DMS 273 treated with DMSO at 0.1 percent for 48 hours (cell line): ENCODE measurements around the gene NCKIPSD.
"Not testable (repeated sequence)": the region's sequence is repeated elsewhere in the genome, so short reads cannot be mapped to it uniquely, and the experiment has no call there.

Source experiments
- DNase-seq: peaks from one replicate; lab custom pipeline; 2025; lab: John Stamatoyannopoulos, UW

Gene NCKIPSD

DNA sequence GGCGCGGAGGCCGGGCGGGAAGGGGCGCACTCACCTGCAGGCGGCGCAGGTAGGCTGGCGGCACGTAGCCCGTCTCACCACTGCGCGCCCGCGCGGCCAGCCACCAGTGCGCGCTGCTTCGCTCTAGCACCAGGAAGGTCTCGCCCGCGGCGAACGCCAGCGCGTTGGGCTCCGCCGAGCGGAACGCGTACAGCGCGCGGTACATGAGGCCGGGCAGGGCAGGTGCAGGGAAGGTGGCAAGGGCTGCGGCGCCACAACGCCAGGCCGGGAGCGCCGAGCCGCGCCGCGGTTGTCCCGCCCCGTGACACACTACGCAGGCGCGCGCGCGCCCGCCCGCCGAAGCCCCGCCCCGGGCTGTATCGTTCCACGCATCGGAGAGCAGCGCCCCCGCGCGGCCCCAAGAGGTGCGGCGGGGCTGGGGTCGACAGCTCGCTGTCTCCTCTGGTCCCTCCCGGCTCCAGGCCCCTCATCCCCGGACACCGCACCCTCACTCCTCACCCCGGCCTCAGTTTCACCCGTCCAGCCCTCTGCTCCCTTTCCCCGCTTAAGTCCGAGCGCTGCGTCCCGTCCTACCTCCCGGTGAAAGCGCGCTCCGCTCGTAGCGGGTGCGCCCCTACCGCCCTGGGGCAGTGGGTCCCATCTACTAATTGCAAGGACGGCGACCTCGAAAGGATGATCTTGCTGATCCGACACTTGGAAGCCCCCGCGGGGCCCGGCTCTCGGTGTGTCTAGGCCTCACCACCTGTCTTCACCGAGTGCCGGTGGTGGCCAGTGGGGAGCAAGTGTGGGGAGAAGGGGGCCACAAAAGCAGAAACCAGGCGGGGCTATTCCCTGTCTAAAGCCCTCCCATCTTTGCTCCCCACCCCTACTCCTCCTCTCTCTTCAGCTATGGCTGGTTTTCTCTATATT is at the start of gene NCKIPSD:
TSS of gene NCKIPSD (minus strand) at position 313 of the 909 bp plus-strand sequence. CDS start at position 205, 108 bp downstream.
- DNase-seq: peak; percentile 28

DNA sequence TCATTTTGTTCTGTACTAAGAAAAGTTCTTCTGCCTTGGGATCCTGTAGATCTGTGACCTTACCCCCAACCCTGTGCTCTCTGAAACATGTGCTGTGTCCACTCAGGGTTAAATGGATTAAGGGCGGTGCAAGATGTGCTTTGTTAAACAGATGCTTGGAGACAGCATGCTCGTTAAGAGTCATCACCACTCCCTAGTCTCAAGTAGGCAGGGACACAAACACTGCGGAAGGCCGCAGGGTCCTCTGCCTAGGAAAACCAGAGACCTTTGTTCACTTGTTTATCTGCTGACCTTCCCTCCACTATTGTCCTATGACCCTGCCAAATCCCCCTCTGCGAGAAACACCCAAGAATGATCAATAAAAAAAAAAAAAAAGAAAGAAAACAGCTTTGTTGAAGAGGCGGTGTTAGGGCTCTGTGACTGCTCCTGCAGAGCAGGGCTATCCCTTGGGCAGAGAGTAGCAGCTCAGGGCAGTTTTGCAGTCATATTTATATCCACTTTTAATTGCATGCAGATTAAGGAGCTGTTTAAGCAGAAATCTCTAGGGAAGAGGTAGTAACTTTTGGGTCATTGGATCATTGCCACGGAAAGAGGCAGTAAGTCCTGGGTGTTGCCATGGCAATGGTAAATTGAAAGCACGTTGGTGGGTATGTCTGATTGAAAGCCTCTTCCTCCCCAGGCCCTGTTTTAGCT is 49.5 kb upstream of the NCKIPSD start:
- DNase-seq: not testable (repeated sequence)

DNA sequence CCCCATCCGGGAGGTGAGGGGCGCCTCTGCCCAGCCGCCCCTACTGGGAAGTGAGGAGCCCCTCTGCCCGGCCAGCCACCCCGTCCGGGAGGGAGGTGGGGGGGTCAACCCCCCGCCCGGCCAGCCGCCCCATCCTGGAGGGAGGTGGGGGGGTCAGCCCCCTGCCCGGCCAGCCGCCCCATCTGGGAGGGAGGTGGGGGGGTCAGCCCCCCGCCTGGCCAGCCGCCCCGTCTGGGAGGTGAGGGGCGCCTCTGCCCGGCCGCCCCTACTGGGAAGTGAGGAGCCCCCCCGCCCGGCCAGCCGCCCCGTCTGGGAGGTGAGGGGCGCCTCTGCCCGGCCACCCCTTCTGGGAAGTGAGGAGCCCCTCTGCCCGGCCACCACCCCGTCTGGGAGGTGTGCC is 48.8 kb upstream of the NCKIPSD start:
- DNase-seq: not testable (repeated sequence)

DNA sequence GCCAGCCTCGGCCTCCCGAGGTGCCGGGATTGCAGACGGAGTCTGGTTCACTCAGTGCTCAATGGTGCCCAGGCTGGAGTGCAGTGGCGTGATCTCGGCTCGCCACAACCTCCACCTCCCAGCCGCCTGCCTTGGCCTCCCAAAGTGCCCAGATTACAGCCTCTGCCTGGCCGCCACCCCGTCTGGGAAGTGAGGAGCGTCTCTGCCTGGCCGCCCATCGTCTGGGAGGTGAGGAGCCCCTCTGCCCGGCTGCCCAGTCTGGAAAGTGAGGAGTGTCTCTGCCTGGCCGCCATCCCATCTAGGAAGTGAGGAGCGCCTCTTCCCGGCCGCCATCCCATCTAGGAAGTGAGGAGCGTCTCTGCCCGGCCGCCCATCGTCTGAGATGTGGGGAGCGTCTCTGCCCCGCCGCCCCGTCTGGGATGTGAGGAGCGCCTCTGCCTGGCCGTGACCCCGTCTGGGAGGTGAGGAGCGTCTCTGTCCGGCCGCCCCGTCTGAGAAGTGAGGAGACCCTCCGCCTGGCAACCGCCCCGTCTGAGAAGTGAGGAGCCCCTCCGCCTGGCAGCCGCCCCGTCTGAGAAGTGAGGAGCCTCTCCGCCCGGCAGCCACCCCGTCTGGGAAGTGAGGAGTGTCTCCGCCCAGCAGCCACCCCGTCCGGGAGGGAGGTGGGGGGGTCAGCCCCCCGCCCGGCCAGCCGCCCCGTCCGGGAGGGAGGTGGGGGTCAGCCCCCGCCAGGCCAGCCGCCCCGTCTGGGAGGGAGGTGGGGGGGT is 48.2 kb upstream of the NCKIPSD start:
- not testable (repeated sequence) for DNase-seq

DNA sequence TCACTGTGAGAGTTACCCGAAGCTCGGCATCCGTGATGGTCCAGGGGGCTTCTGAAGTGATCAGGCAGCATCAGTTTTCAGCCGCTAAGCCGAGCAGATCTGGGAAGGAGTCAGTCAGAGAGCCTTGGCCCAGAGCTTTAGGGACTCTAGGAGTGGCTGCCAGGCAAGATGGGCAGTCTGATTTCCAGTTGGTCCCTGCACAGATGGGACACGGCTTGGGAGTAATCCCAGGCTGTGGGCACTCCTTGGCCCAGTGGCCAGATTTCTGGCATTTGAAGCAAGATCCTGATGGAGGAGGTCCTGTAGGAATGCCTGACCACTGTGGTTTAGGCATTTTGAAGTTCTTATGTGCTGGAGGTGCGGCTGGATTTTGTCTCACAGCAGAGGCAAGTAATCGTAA is 41.8 kb upstream of the NCKIPSD start:
- DNase-seq: no peak

DNA sequence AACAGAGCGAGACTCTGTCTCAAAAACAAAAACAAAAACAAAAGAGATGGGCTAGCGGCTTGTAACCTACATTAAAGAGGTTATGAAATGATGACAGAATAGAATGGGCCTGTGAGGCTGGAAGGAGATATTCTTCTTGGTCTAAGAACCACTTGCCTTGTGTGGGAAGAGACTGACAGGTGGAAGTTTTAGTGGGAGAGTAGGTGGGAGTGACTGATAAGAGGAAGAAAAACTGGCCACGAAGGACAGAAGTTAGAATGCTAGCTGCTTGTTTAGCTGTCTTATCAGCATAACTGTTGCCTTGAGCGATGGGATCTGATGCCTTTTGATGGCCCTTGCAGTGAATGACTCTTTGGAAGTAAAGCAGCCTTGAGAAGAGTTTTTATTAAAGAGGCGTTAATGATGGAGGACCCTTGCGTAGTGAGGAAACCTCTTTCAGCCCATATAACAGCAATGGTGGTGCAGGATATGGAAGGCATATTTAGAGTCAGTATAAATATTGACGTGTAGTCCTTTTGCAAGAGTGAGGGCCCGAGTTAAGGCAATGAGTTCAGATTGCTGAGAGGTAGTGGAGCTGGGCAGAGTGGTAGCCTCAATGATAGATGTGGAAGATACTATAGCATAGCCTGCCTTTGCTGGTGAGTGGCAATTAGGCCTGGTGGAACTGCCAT is 39.6 kb upstream of the NCKIPSD start:
- not testable (repeated sequence) for DNase-seq

DNA sequence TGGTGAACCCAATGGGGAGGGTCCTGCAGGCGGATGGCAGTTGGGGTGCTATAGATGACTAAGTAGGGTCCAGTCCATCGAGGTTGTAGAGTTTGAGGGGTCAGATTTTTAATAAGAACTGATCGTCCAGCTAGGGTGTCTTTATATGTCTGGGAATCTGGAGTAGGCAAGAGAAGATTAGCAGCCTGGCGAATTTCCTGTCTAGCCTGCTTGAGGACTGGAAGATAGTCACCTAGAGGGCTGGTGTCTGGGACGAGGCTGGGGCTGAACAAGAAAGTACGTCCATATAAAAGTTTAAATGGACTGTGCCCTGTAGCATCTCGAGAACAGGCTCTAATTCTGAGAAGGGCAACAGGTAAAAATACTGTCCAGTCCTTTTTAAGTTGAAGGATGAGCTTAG is 38.0 kb upstream of the NCKIPSD start:
- no peak for DNase-seq

DNA sequence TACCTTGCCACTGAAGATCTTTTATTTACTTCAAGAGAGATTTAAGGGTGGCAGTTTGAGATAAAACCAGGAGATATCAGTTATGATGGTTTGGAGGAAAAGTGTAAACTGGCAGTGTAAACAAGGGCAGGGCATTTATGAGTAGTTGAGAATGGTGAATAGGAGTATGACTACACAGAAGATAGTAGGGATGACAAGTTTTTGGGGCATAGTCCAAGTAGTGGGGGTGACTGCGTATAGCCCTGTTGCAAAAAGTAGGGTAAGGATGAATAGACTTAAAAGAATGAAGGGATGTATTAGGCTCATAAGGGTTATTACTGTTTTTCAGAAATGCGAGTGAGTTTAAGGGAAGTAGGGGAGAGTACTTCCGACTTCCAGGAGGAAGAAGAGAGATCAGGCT is 37.6 kb upstream of the NCKIPSD start:
- not testable (repeated sequence) for DNase-seq

DNA sequence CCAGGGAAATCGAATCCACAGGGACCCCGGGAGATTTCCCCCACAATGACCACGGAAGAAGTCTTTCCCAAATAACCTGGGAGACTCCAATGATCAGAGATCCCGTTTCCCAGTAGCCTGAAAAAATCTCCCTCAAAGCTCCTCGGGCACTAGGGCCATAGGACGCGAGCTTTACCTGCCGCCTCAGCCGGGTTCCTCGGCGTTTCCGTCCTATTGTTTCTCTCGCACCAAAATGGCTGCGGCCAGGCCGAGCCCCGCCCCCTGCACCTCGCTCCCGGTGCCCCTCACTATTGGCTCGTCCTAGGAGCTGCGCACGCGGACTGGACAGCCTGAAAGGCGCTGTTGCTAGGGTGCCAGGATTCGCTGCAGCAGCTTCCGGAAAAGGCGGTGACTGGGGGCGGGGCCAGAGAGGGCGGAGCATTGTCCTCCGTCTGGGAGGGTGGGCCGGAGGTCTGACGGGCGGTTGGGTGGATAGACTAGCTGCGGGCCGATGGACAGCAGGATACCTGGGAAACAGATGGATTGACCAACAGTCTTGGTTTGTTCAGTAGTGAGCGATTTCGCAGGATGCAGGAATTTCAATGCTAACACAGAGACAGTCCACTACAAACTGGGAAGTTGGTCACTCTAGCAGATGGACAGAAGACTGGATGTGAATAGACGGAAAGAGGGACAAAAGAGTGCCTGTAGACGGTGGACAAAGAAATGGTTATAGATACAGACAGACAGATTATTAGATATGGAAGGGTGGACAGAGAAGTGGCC is 31.4 kb upstream of the NCKIPSD start, which contains the start of gene IP6K2:
TSS of gene IP6K2 (minus strand) at position 240 of the 765 bp plus-strand sequence. CDS start 21,930 bp downstream, outside the sequence.
- DNase-seq: peak; percentile 84

DNA sequence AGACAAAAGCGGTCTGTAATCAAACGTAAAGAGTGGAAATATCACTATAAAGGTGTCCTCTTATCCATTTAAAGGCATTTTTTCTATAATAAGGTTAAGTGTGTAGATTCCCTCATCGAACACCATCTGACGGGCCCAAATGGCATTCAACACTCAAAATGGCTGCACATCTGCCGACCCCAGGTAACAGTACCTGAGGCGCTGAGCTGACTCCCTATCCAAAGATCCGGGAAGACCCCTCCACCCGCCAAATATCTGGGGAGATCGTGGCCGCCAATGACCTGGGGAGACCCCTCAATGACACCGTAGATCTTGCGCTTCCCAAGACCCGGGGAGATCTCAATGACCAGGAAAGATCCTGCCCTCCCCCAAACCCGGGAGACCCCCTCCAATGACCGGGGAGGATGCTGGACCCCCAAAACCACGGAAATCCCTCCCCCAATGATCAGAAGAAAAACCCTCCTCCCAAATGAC is 30.8 kb upstream of the NCKIPSD start:
- DNase-seq: no peak

DNA sequence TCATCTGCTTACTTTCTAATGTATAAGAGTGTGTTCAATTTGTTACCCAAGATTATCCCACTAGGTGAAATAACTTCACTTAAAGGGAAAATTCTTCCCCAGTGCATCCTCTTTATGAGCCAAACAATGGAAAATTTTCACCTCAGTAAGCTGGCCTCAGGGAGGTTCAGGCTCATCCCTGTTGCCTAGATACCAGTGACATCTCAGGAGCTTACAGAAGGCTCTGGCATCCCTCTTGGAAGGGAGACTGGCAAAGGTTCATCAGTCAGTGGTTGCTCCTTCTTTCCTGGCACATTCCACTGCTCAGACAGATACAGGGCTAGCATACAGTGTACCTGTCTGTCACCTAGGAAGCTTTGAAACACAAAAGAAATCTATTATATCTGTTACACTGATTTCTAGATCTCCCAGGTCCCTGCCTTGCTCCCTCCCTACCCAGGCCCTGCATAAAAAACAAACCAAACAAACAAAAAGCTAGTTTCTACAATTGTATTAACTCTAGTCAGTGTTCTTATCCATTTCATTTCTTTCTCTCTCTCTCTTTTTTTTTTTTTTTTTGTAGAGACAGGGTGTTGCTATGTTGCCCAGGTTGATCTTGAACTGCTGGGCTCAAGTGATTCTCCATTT is 29.6 kb upstream of the NCKIPSD start:
- no peak for DNase-seq

DNA sequence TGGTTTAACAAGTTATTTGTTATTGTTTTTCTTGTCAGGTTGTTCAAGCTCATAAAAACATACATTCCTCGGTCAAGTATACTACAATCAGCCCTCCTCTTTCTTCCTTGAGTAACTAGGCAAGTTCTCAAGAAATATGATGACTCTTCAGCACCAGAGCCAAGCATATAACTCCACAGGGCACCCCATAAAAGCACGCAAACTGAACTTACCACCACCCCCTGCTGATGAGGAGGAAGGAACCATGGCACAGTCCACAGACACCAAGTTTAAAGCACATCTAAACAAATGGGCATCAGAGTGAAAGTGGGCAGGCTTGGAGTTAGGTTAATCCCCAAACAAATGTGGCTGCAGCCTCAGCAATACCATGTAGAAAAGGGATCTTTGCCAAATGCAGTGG is 26.0 kb upstream of the NCKIPSD start:
- DNase-seq: no peak

DNA sequence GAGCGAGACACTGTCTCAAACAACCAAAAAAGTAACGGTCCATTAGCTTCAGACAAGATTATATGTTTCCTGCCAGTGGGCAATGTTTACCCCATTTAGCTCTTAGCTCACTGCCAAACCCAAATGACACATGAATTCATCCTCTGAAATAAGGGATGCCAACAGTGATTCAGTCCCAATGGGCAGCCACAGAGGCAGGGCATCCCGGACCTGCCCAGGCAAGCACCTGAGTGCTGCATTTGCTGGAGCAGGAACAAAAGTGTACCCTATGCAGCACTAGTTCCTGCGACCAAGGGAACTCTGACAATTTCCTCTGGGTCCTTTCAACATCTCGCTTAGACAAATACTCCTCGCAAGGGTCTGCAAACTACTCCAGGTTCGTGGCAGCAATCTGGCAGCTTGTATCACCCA is 23.3 kb upstream of the NCKIPSD start:
- no peak for DNase-seq

DNA sequence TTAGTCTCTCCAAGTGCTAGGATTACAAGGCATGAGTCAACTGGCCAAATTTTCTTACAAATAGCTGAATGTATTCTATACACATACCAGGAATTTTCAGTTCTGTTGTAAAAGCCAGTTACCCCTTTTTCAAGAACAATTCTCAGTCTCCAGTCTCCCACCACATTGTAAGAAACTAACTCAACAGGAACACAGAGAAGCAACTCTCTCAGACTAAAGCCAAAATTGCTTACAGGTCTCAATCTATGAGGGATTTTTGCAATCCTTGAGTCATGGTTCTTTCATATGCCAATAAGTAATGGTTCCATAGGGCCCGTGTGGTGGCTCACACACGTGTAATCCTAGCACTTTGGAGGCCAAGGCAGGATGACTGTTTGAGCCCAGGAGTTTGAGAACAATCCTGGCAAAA is 22.8 kb upstream of the NCKIPSD start:
- no peak for DNase-seq

DNA sequence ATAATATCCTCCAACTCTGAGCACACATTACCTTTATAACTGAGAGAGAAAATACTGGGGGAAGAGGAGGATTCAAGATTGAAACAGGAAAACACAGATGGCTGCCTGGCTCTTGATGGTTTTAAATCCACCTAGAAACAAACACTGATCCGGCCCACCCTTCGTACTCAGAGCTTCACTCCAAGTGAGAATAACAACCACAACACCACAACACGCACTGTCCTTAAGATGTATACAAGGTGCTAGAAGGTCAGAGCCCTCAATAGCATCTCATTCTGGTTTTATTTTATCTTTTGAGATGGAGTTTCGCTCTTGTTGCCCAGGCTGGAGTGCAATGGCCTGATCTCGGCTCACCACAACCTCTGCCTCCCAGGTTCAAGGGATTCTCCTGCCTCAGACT is 21.4 kb upstream of the NCKIPSD start:
- DNase-seq: no peak

DNA sequence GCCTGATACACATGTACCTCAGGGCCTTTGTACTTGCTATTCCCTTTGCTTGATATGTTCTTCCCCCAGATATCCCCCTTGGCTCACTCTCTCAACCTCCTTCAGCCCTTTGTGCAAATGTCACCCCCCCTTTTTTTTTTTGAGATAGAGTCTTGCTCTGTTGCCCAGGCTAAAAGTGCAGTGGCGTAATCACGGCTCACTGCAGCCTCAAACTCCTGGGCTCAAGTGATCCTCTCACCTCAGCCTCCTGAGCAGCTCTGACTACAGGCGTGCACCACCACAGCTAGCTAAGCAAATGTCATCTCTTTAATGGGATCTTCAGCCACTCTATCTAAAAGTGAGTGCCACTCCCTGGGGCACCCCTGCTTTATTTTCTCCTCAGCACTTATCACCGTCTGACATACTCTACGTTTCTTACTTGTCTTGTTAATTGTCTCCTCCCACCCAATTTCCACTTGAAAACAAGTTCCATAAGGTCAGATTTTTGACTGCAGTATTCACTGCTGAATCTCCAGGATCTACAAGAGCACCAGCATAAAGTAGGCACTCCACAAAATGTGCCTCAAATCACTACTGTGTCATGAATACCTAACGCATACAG is 16.7 kb upstream of the NCKIPSD start:
- DNase-seq: no peak

DNA sequence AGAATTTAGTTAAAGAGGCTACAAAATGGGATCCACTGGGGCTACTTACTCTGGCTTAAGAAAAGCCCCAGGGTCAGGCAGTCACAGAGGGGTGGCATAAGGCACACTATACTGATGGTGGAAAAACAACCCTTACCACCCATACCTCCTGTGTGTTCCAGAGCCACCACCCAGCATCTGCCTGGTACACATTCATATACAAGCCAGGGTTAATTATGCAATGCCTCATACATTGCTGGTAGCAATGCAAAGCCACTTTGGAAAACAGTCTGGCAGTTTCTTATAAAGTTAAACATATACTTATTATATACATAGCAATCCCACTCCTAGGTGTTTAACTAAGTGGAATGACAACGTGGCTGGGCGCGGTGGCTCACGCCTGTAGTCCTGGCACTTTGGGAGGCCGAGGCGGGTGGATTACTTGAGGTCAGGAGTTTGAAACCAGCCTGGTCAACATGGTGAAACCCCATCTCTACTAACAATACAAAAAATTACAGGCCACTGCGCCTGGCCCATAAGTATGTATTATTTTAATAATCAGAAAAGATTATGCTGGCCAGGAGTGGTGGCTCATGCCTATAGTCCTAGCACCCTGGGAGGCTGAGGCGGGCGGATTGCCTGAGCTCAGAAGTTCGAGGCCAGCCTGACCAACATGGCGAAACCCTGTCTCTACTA is 15.2 kb upstream of the NCKIPSD start:
- no peak for DNase-seq

DNA sequence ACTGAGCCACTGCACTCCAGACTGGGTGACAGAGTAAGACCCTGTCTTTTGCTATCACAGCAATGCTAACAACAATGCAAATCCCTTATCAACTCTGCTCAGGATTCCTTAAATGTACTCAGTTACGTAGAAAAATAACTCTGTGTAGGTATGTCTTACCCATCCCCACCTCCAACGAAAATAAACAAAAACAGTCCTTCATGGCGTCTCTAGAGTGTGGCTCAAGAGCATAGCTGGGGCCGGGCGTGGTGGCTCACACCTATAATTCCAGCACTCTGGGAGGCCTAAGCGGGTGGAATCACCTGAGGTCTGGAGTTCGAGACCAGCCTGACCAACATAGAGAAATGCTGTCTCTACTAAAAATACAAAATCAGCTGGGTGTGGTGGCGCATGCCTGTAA is 13.2 kb upstream of the NCKIPSD start:
- DNase-seq: no peak

DNA sequence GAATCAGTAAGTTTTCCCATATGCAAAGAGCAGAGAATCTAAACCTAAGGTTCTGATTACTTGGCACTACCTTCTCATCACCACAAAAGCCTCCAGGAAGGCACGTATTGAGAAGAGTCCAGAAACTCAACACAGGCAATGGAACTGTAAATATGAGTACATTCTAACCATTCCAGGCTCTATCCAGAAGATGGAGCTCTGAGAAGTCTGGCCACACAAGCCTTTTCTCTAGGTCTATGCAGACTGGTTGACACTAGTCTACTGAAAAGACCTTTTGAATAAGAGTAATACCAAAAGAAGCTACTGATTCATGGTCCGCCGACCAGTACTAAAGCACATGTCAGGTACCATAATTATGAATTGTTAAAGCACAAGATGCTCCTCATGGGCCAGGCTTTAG is 12.2 kb upstream of the NCKIPSD start:
- DNase-seq: no peak
